Endothelial cell (in vitro differentiated cells): Measurements from ENCODE around the gene LYPD3. TPM values are rescaled to one million over a fixed set of nuclear protein-coding genes. Genes with fewer than 3 reads are reported as not detected.
"Not testable (repeated sequence)": the region's sequence is repeated elsewhere in the genome, so short reads cannot be mapped to it uniquely, and the experiment has no call there.

Source experiments
- DNase-seq: peaks from one replicate; pipeline ENCODE4 v3.0.0; 2021; ENCODE audit warnings: low spot score
- H3K27ac Mint-ChIP-seq: one replicate; pipeline ENCODE4 v1.8.0; 2021; ENCODE audit warnings: mixed read lengths, inconsistent platforms; ENCODE audit not compliant: unreplicated experiment
- H3K27me3 Mint-ChIP-seq: one replicate; pipeline ENCODE4 v1.8.0; 2021; ENCODE audit warnings: mild to moderate bottlenecking, moderate library complexity, mixed read lengths, inconsistent platforms; ENCODE audit not compliant: unreplicated experiment
- H3K36me3 Mint-ChIP-seq: one replicate; pipeline ENCODE4 v1.8.0; 2021; ENCODE audit warnings: mild to moderate bottlenecking, low read depth, mixed read lengths, inconsistent platforms; ENCODE audit not compliant: unreplicated experiment
- H3K4me1 Mint-ChIP-seq: one replicate; pipeline ENCODE4 v1.8.0; 2021; ENCODE audit warnings: mild to moderate bottlenecking, mixed read lengths, inconsistent platforms; ENCODE audit not compliant: unreplicated experiment
- H3K4me3 Mint-ChIP-seq: one replicate; pipeline ENCODE4 v1.8.0; 2021; ENCODE audit warnings: mild to moderate bottlenecking, mixed read lengths, inconsistent platforms; ENCODE audit not compliant: unreplicated experiment
- H3K9me3 Mint-ChIP-seq: one replicate; pipeline ENCODE4 v1.8.0; 2021; ENCODE audit warnings: mixed read lengths, inconsistent platforms; ENCODE audit not compliant: unreplicated experiment
- CTCF ChIP-seq: fragments of 200-600 bp; sonication (generic); IDR thresholded peaks from one replicate; pipeline ENCODE4 v1.5.0; 2021; ENCODE audit warnings: antibody characterized with exemption; ENCODE audit not compliant: unreplicated experiment
- total RNA-seq: library from RNA; stranded (reverse); fragmentation: NEBNext Ultra II Directional; extraction: Animal tissue kit (Norgen Biotek cat#: 25700); gene quantifications from one replicate; pipeline ENCODE4 v1.2.1, GENCODE V29; 2021; ENCODE audit not compliant: unreplicated experiment

LYPD3 gene
- total RNA-seq, 1 donor from 2014 or later: 0.67 TPM

GRCh38 chr19:43445426-43445825 lies 20.0 kb downstream of the LYPD3 start:
- no peak for TF ChIP-seq CTCF
- Mint-ChIP-seq H3K27ac (no peak overlapping the region), H3K4me1 (peaks cover 2% of the 10 kb centered on the region), H3K4me3 (no peak overlapping the region), H3K27me3 (peaks cover 3% of the 10 kb centered on the region), H3K9me3 (no peaks in the 10 kb centered on the region), H3K36me3 (no peaks in the 10 kb centered on the region)
- DNase-seq: no peak

- Mint-ChIP-seq H3K4me3 (no peak overlapping the region), H3K27ac (no peak overlapping the region), H3K36me3 (no peaks in the 10 kb centered on the region), H3K9me3 (no peaks in the 10 kb centered on the region), H3K27me3 (peaks cover 3% of the 10 kb centered on the region), H3K4me1 (peaks cover 2% of the 10 kb centered on the region)
- no peak for DNase-seq
- TF ChIP-seq CTCF: no peak
Measured at GRCh38 chr19:43444531-43445287, 20.7 kb downstream of the LYPD3 start.

- not testable (repeated sequence) for H3K9me3 Mint-ChIP-seq, H3K36me3 Mint-ChIP-seq, H3K27me3 Mint-ChIP-seq, DNase-seq, H3K4me1 Mint-ChIP-seq, H3K4me3 Mint-ChIP-seq, H3K27ac Mint-ChIP-seq
Measured at GRCh38 chr19:43444091-43444490, 21.3 kb downstream of the LYPD3 start.

- Mint-ChIP-seq H3K27ac (no peak overlapping the region), H3K4me3 (no peak overlapping the region), H3K9me3 (no peaks in the 10 kb centered on the region), H3K36me3 (no peaks in the 10 kb centered on the region), H3K4me1 (peaks cover 2% of the 10 kb centered on the region), H3K27me3 (peaks cover 3% of the 10 kb centered on the region)
- TF ChIP-seq CTCF: no peak
- no peak for DNase-seq
Measured at GRCh38 chr19:43441716-43442115, 23.7 kb downstream of the LYPD3 start.

- H3K36me3 Mint-ChIP-seq: no peaks in the 10 kb centered on the region
- H3K27me3 Mint-ChIP-seq: peaks cover 3% of the 10 kb centered on the region
- TF ChIP-seq CTCF: no peak
- no peak overlapping the region for H3K4me3 Mint-ChIP-seq
- H3K27ac Mint-ChIP-seq: no peak overlapping the region
- no peak for DNase-seq
- no peaks in the 10 kb centered on the region for H3K9me3 Mint-ChIP-seq
- peaks cover 2% of the 10 kb centered on the region for H3K4me1 Mint-ChIP-seq
Measured at GRCh38 chr19:43439709-43440063, 25.7 kb downstream of the LYPD3 start.
